H1 (cell line): Measurements from ENCODE around the gene AGAP1. TPM values are rescaled to one million over a fixed set of nuclear protein-coding genes. Genes with fewer than 3 reads are reported as not detected.

Source experiments
- CTCF ChIA-PET: fragments of 300-600 bp; sonication (Branson Sonifier 250); formaldehyde crosslinking; loops from one replicate; lab custom pipeline; 2021; ENCODE audit not compliant: partially characterized antibody; lab: Charles Lee
- POLR2A ChIA-PET: fragments of 300-600 bp; sonication (Branson Sonifier 250); formaldehyde crosslinking; loops from one replicate; lab custom pipeline; 2021; ENCODE audit warnings: inconsistent platforms; ENCODE audit not compliant: partially characterized antibody; lab: Charles Lee
- DNase-seq, 2 experiments: peaks; one replicate each; pipeline versions ENCODE4 v3.0.0 to v3.0.0-alpha.2; 2010 to 2022; ENCODE audit warnings: low spot score in 2 of 2, low read depth in 1 of 2, mixed read lengths in 1 of 2
- FAIRE-seq: peaks from 2 replicates; lab custom pipeline; 2011; peaks lifted over from hg19 to GRCh38; lab: Jason Lieb, UNC
- H2AFZ ChIP-seq: 2 replicates; pipeline ENCODE4 v1.8.1; 2012; ENCODE audit warnings: low read length, inconsistent platforms
- H2AK5ac ChIP-seq: 2 replicates; pipeline ENCODE4 v1.6.1; 2013; ENCODE audit warnings: low read depth, low read length
- H2BK120ac ChIP-seq: replicated peaks from 2 replicates; pipeline ENCODE3; 2013; ENCODE audit warnings: low read depth, low read length, inconsistent platforms
- H2BK12ac ChIP-seq: 2 replicates; pipeline ENCODE4 v1.6.1; 2013; ENCODE audit warnings: low read depth, low read length
- H2BK15ac ChIP-seq: 2 replicates; pipeline ENCODE4 v1.6.1; 2013; ENCODE audit warnings: low read length
- H2BK20ac ChIP-seq: 2 replicates; pipeline ENCODE4 v1.6.1; 2013; ENCODE audit warnings: low read length
- H2BK5ac ChIP-seq: 2 replicates; pipeline ENCODE4 v1.6.1; 2013; ENCODE audit warnings: low read depth, low read length
- H3K14ac ChIP-seq: 2 replicates; pipeline ENCODE4 v1.6.1; 2013; ENCODE audit warnings: inconsistent platforms; ENCODE audit not compliant: insufficient read length
- H3K18ac ChIP-seq: 2 replicates; pipeline ENCODE4 v1.6.1; 2013; ENCODE audit warnings: low read length; ENCODE audit errors: extremely low read depth
- H3K23ac ChIP-seq: 2 replicates; pipeline ENCODE4 v1.6.1; 2013; ENCODE audit warnings: inconsistent platforms; ENCODE audit not compliant: insufficient read length
- H3K23me2 ChIP-seq: 2 replicates; pipeline ENCODE4 v1.6.1; 2013; ENCODE audit warnings: low read depth, low read length
- H3K27ac ChIP-seq: 2 replicates; pipeline ENCODE4 v1.6.1; 2011; ENCODE audit warnings: low read depth, low read length, inconsistent platforms
- H3K27me3 ChIP-seq, 4 experiments: replicated peaks in 1 of 4; 1 replicate in 1 of 4; 2 replicates in 3 of 4; pipeline versions ENCODE4 v1.6.1 to v1.8.1; 2011 to 2013; ENCODE audit warnings: low read length in 3 of 4, mild to moderate bottlenecking in 3 of 4, inconsistent platforms in 2 of 4, mixed read lengths in 2 of 4, moderate library complexity in 1 of 4; ENCODE audit not compliant: control insufficient read depth in 3 of 4, insufficient read depth in 3 of 4; ENCODE audit errors: extremely low read depth in 1 of 4
- H3K36me3 ChIP-seq, 4 experiments: 2 replicates each; pipeline versions ENCODE4 v1.6.1 to v1.8.1; 2011 to 2013; ENCODE audit warnings: mild to moderate bottlenecking in 4 of 4, low read length in 3 of 4, moderate library complexity in 2 of 4, control low read depth in 1 of 4, inconsistent platforms in 1 of 4; ENCODE audit not compliant: insufficient read depth in 4 of 4, control insufficient read depth in 2 of 4
- H3K4ac ChIP-seq: replicated peaks from 2 replicates; pipeline ENCODE3; 2013; ENCODE audit warnings: low read length, low read depth, mixed read lengths, inconsistent platforms; ENCODE audit not compliant: insufficient read length
- H3K4me1 ChIP-seq, 4 experiments: replicated peaks in 1 of 4; 1 replicate in 1 of 4; 2 replicates in 3 of 4; pipeline versions ENCODE4 v1.6.1 to v1.8.1; 2011 to 2013; ENCODE audit warnings: low read length in 3 of 4, inconsistent platforms in 2 of 4, mixed read lengths in 1 of 4; ENCODE audit not compliant: insufficient read depth in 4 of 4, control insufficient read depth in 3 of 4
- H3K4me2 ChIP-seq, 2 experiments: 2 replicates each; pipeline versions ENCODE4 v1.6.1 to v1.8.1; 2011 to 2013; ENCODE audit warnings: low read depth in 2 of 2, low read length in 2 of 2, control low read depth in 1 of 2, inconsistent platforms in 1 of 2, mild to moderate bottlenecking in 1 of 2; ENCODE audit not compliant: insufficient read depth in 1 of 2
- H3K4me3 ChIP-seq, 4 experiments: fragments of 200-600, 300-600 bp in 1 of 4; sonication (generic), shearing (Covaris generic), sonication (Bioruptor Twin) in 1 of 4; 2 replicates each; pipeline versions ENCODE4 v1.5.1 to v1.8.1; 2011 to 2016; ENCODE audit warnings: low read length in 4 of 4, low read depth in 3 of 4, control low read depth in 2 of 4, inconsistent platforms in 2 of 4, mild to moderate bottlenecking in 2 of 4, mixed read lengths in 1 of 4, moderate library complexity in 1 of 4; ENCODE audit not compliant: insufficient read depth in 2 of 4; ENCODE audit errors: extremely low read depth in 1 of 4
- H3K56ac ChIP-seq: replicated peaks from 2 replicates; pipeline ENCODE3; 2013; ENCODE audit warnings: low read depth, mild to moderate bottlenecking, mixed read lengths, low read length, inconsistent platforms; ENCODE audit not compliant: insufficient read length
- H3K79me1 ChIP-seq: 2 replicates; pipeline ENCODE4 v1.6.1; 2013; ENCODE audit warnings: low read depth, low read length, control low read depth
- H3K79me2 ChIP-seq, 2 experiments: 2 replicates each; pipeline versions ENCODE4 v1.6.1 to v1.8.1; 2012 to 2013; ENCODE audit warnings: low read length in 2 of 2, mild to moderate bottlenecking in 2 of 2, inconsistent platforms in 1 of 2; ENCODE audit not compliant: insufficient read depth in 2 of 2, control insufficient read depth in 1 of 2
- H3K9ac ChIP-seq, 4 experiments: replicated peaks in 1 of 4; 1 replicate in 1 of 4; 2 replicates in 3 of 4; pipeline versions ENCODE4 v1.6.1 to v1.8.1; 2011 to 2013; ENCODE audit warnings: low read depth in 3 of 4, low read length in 3 of 4, control low read depth in 2 of 4, mild to moderate bottlenecking in 2 of 4, moderate library complexity in 2 of 4, inconsistent platforms in 1 of 4; ENCODE audit errors: extremely low read depth in 1 of 4
- H3K9me3 ChIP-seq, 2 experiments: 2 replicates each; pipeline versions ENCODE4 v1.6.1 to v1.8.1; 2012 to 2013; ENCODE audit warnings: mild to moderate bottlenecking in 2 of 2, moderate library complexity in 2 of 2, control low read depth in 1 of 2, inconsistent platforms in 1 of 2, low read depth in 1 of 2, low read length in 1 of 2, mixed read lengths in 1 of 2; ENCODE audit not compliant: insufficient read depth in 2 of 2
- H4K20me1 ChIP-seq, 2 experiments: replicated peaks in 1 of 2; 2 replicates each; pipeline versions ENCODE3 to v1.8.1; 2011 to 2013; ENCODE audit warnings: inconsistent platforms in 2 of 2, low read length in 2 of 2, mild to moderate bottlenecking in 1 of 2; ENCODE audit not compliant: insufficient read depth in 2 of 2, control insufficient read depth in 1 of 2
- H4K5ac ChIP-seq: 2 replicates; pipeline ENCODE4 v1.6.1; 2013; ENCODE audit warnings: low read length, low read depth, mixed read lengths, inconsistent platforms; ENCODE audit not compliant: insufficient read length
- H4K8ac ChIP-seq: 2 replicates; pipeline ENCODE4 v1.8.0; 2013; ENCODE audit warnings: mild to moderate bottlenecking, moderate library complexity, low read length, inconsistent platforms; ENCODE audit not compliant: insufficient read depth; ENCODE audit errors: extremely low read depth
- H4K91ac ChIP-seq: replicated peaks from 2 replicates; pipeline ENCODE3; 2013; ENCODE audit warnings: low read length, mixed read lengths, inconsistent platforms; ENCODE audit not compliant: insufficient read length
- GABPA ChIP-seq: IDR thresholded peaks from 2 replicates; pipeline ENCODE4 v1.6.1; 2011; ENCODE audit warnings: mild to moderate bottlenecking, low read length, moderate library complexity, borderline replicate concordance; ENCODE audit not compliant: insufficient read depth
- JUN ChIP-seq: IDR thresholded peaks from 2 replicates; pipeline ENCODE4 v1.6.1; 2011; ENCODE audit warnings: low read depth, mild to moderate bottlenecking, improper control_type of control experiment, low read length
- KDM4A ChIP-seq: IDR thresholded peaks from one replicate; pipeline ENCODE4 v1.7.1; 2012; ENCODE audit warnings: low read depth, mild to moderate bottlenecking, moderate library complexity, low read length, inconsistent platforms; ENCODE audit not compliant: severe bottlenecking
- MAX ChIP-seq: IDR thresholded peaks from 2 replicates; pipeline ENCODE4 v1.6.1; 2012; ENCODE audit warnings: inconsistent platforms
- PHF8 ChIP-seq: fragments of 200-600 bp; sonication (generic); conservative IDR thresholded peaks from 2 replicates; pipeline ENCODE4 v1.7.1; 2012; ENCODE audit warnings: low read depth, mild to moderate bottlenecking, inconsistent platforms, low read length, moderate library complexity
- RFX5 ChIP-seq: IDR thresholded peaks from 2 replicates; pipeline ENCODE4 v1.6.1; 2011; ENCODE audit warnings: low read depth, low read length, improper control_type of control experiment, borderline replicate concordance
- SIX5 ChIP-seq: IDR thresholded peaks from 2 replicates; pipeline ENCODE4 v1.6.1; 2011; ENCODE audit warnings: mild to moderate bottlenecking, low read depth, low read length
- SP4 ChIP-seq: IDR thresholded peaks from 2 replicates; pipeline ENCODE4 v1.6.1; 2012; ENCODE audit warnings: low read length, inconsistent platforms
- TCF12 ChIP-seq: IDR thresholded peaks from 2 replicates; pipeline ENCODE4 v1.6.1; 2011; ENCODE audit warnings: low read depth, mild to moderate bottlenecking, low read length
- WGBS, 2 experiments: shearing (Covaris generic) in 1 of 2; methylation state at CpG; one replicate each; pipeline versions ENCODE4 v1.1.6 to v1.1.7; 2013 to 2015; ENCODE audit warnings: low lambda C conversion rate in 2 of 2, mixed read lengths in 2 of 2, inconsistent platforms in 1 of 2, low coverage in 1 of 2, missing lambda C conversion rate in 1 of 2; ENCODE audit not compliant: insufficient replicate concordance in 2 of 2, insufficient coverage in 1 of 2, insufficient read length in 1 of 2; ENCODE audit errors: extremely low coverage in 1 of 2, missing lambda C conversion rate in 1 of 2; 5-methylcytosine and 5-hydroxymethylcytosine counted together
- polyA plus RNA-seq, 7 experiments: library from polyadenylated mRNA; depleted of rRNA in 3 of 7; stranded (reverse) in 5 of 7; unstranded in 2 of 7; fragments of >200 nt in 5 of 7; fragments of 200-250 nt in 2 of 7; gene quantifications; 1 replicate in 5 of 7; 2 replicates in 1 of 7; 4 replicates in 1 of 7; pipeline versions ENCODE4 v1.2.1 to v1.2.3, GENCODE V29; 2011 to 2013; ENCODE audit warnings: missing spikeins in 2 of 7, mixed read lengths in 2 of 7
- total RNA-seq: library from RNA; stranded (reverse); fragmentation: NEBNext Ultra II Directional; extraction: Animal tissue kit (Norgen Biotek cat#: 25700); gene quantifications from 2 replicates; pipeline ENCODE4 v1.2.1, GENCODE V29; 2021
- TF ChIP-seq, protein P1 (sequence below): IDR thresholded peaks from 2 replicates; pipeline ENCODE4 v1.6.1; 2012; ENCODE audit warnings: low read length, inconsistent platforms

AGAP1 gene
- total and polyA plus RNA-seq, 2 of the 8 experiments (the other 6 are each of a cell fraction or from before 2014, with no cell fraction given) = 18.1 to 39.4 TPM

DNA sequence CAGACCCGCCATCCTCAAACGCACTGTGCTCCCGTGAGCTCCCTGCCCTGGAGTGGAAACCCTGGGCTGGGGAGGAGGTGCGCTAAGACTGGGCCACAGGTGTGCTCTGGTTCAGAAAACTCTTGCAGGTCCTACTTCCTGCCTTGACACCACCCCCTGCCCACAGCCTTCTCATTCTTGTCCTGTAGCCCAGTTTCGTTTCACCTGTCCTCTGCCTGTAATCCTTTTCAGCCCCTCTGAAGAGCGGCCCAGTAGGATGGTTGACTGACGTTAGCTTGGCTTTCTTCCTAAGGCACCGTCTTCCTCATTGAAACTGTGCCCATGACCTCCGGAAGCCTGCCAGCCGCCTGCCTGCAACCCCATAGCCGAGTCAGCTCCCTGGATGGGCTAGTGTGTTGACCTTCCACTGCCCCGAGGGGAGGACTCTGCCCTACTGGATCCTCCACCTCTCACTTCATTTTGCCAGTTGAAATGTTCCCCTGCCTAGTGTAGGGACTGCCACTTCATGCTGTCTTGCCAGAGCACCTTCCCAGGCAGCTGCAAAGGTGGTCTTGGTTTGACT lies 116.9 kb downstream of the AGAP1 start:
- Histone ChIP-seq H2BK12ac (no peak overlapping the region), H4K20me1 (peaks cover 4 to 8% of the 10 kb centered on the region in 2 experiments), H3K79me2 (peaks cover 3 to 86% of the 10 kb centered on the region in 2 experiments), H4K8ac (no peak overlapping the region), H2AK5ac (no peak overlapping the region), H3K9me3 (no peaks in the 10 kb centered on the region), H3K4me1 (peaks cover 0 to 8% (median 7%) of the 10 kb centered on the region in 4 experiments), H2BK5ac (no peak overlapping the region), H2AFZ (no peak overlapping the region), H3K4ac (no peak overlapping the region), H3K9ac (no peak overlapping the region), H3K23me2 (no peaks in the 10 kb centered on the region)
- CTCF ChIA-PET = interaction anchor here (0.6 to 2.2 kb wide), 6 partner anchors 14 to 814 kb away, joined by 3 to 7 read pairs (median 4); no protein-coding TSS in a partner anchor
- no peak for DNase-seq
- no peak for TF ChIP-seq RFX5
- TF ChIP-seq, protein P1, sequence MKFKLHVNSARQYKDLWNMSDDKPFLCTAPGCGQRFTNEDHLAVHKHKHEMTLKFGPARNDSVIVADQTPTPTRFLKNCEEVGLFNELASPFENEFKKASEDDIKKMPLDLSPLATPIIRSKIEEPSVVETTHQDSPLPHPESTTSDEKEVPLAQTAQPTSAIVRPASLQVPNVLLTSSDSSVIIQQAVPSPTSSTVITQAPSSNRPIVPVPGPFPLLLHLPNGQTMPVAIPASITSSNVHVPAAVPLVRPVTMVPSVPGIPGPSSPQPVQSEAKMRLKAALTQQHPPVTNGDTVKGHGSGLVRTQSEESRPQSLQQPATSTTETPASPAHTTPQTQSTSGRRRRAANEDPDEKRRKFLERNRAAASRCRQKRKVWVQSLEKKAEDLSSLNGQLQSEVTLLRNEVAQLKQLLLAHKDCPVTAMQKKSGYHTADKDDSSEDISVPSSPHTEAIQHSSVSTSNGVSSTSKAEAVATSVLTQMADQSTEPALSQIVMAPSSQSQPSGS = no peak
- TF ChIP-seq SIX5 = no peak
- no peak for TF ChIP-seq GABPA
- no peak for TF ChIP-seq SP4
- no peak for TF ChIP-seq PHF8
- TF ChIP-seq KDM4A = no peak
- no peak for TF ChIP-seq TCF12
- TF ChIP-seq JUN = no peak
- no peak for TF ChIP-seq MAX
- TF ChIP-seq, all 59 proteins: peak for 0
- Histone ChIP-seq H3K56ac (no peak overlapping the region), H4K5ac (no peak overlapping the region), H3K27ac (no peak overlapping the region), H2BK20ac (no peak overlapping the region), H3K4me3 (no peak overlapping the region), H3K79me1 (peaks cover 23% of the 10 kb centered on the region), H3K23ac (no peak overlapping the region), H2BK120ac (no peak overlapping the region), H3K14ac (no peak overlapping the region), H4K91ac (no peak overlapping the region), H3K27me3 (no peaks in the 10 kb centered on the region), H3K18ac (no peak overlapping the region), H3K36me3 (no peaks in the 10 kb centered on the region), H3K4me2 (no peak overlapping the region), H2BK15ac (no peak overlapping the region)
- FAIRE-seq = no peak
- WGBS, 2 experiments = 94% methylated on average over 12 of the region's 12 CpGs; no CpG with 5 or more reads in 1 of the 2 experiments
- POLR2A ChIA-PET = no interaction called here
